Measurements from ENCODE around the gene TNFAIP8L3.
A peak's percentile ranks its signal among the peaks of the same experiment; 100 is the strongest.

Gene TNFAIP8L3

GRCh38 chr15:51114437-51115119 lies 19.9 kb upstream of the TNFAIP8L3 start:
- DNase-seq, result no peak

GRCh38 chr15:51112078-51112477 lies 17.4 kb upstream of the TNFAIP8L3 start:
- DNase-seq, result no peak

DNA sequence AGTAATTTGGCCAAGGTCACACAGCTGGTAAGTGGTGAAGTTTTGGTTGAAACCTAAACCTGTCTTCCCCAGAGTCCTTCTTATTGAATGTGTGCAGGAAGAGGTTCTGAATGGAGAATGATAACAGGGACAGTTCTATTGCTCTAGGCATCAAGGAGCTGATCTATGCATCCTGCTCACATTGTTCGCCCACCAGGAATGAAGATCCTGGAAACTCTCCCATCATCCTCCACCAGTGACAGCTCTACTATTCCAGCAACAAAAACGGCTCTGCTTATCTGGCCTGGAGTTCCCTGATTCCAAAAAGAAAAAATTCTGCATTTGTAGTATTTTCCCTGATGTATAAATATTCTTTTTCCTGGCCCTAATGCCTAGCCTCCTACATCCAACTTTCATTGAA lies 16.4 kb upstream of the TNFAIP8L3 start:
- no peak for DNase-seq

GRCh38 chr15:51110171-51110570 lies 15.5 kb upstream of the TNFAIP8L3 start:
- DNase-seq, result no peak

DNA sequence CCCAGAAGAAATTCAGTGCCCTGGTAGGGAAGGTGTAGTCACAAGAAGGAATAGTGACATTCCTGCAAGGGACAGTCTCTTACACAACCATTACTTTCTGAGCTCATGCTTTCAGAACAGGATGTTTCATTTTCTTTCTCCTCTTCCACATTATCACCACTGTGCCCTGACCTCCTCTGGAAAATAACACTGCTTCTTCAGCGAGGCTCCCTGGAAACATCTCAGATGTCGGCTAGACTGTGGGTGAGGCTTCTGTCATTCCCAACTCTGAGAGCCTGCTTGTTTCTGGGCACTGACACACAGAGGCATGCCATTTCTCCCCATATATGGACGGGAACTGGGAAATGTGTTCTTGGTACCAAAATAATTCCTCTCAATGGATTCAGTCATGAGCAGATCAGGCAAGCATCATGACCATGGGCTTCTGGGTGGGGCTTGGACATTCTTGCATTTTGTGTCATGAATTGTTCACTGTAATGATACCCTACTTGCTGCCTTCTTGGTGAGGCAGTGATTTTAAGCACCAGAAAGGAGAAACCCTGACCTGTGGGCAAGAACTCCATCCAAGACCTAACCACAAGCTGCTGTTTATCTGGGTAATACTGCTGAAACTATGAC lies 14.3 kb upstream of the TNFAIP8L3 start:
- DNase-seq, result no peak

GRCh38 chr15:51107612-51108011 lies 12.9 kb upstream of the TNFAIP8L3 start:
- DNase-seq, result no peak

- no peak for DNase-seq
Measured at GRCh38 chr15:51106481-51106880, 11.8 kb upstream of the TNFAIP8L3 start.

- DNase-seq, result no peak
Measured at GRCh38 chr15:51105430-51106016, 10.8 kb upstream of the TNFAIP8L3 start.

DNA sequence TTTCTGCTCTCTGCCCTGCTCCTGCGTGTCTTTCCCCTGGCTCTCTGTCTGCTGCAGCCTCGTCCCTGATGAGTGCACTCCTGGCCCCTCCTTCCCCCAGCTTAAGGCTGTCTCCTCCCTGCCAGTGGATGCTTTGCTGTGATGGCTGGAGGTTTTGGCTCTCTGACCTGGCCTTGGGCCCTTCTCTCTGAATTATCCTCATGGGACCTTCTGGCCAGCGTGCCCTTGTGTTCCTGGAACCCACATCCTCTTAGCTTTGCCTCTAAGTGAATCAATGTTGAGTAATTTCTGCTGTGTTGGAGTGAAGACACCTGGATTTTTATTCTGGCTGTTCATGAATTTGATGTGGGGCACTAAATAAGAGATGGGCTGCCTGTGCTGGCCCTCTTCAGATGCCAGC lies 9.8 kb upstream of the TNFAIP8L3 start:
- peak; percentile 12 for DNase-seq

DNA sequence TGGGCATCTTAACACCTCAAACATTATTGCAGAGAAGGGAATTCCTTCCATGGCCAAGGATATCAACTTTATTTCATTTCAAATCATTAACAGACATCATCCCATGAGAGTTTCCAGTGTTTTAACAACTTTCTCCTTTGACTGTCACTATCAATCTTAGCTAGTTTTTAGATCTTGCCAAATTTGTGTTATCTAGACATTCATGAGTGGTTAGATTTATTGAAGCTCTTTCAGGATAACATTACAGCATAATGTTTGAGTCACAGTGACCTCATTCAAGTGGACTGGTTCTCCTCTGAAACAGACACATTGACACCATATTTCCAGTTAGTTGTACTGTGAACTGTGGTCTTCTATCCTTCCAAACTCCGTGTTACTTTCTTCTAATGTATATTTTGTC lies 8.6 kb upstream of the TNFAIP8L3 start:
- DNase-seq, result no peak

GRCh38 chr15:51100785-51101489 lies 6.2 kb upstream of the TNFAIP8L3 start:
- no peak for DNase-seq

DNA sequence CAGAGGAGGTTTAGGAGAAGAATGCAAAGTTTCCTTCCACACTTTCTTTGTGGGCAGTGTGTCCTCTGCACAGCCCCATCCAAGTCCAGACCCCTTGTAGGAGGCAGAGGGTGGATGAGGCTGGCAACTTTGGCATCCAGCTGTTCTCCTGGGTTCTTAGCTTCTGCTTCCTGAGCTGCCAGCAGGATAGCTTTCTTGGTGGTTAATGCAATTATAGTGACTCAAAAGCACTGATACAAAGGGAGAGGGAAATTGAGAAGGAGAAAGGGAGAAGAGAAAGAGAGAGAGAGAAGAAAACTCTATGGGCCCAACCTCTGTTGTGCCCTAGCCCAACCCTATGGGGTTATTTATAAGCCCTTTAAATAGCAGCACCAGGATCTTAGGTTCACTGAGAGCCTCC lies 4.5 kb upstream of the TNFAIP8L3 start:
- DNase-seq, result peak; percentile 18

- DNase-seq, result no peak
Measured at GRCh38 chr15:51098331-51098619, 3.6 kb upstream of the TNFAIP8L3 start.

GRCh38 chr15:51097553-51098330 lies 3.0 kb upstream of the TNFAIP8L3 start:
- no peak for DNase-seq

DNA sequence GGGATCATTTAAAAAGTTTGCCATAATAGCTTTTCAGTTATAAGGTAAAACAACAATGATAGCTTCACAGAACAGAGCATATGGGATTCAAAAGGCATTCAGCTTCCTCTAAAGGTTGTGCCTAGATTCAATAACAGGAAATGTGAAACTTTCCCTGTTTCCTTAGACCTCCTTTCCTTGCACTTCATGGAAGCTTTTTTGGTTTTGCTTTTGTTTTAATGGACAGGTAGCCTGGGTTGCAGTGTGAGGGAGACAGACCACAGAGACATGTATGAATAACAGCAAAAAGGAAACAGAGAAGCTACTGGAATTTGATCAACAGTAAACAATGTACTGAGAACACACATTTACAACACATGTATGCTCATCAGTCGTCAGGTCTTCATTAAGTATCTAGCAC lies 2.3 kb upstream of the TNFAIP8L3 start:
- no peak for DNase-seq

- peak; percentile 3 for DNase-seq
Measured at GRCh38 chr15:51095681-51096331, 1.1 kb upstream of the TNFAIP8L3 start.

- DNase-seq, result peak; percentile 27
Measured at GRCh38 chr15:51093839-51094605, 684 bp downstream of the TNFAIP8L3 start.

DNA sequence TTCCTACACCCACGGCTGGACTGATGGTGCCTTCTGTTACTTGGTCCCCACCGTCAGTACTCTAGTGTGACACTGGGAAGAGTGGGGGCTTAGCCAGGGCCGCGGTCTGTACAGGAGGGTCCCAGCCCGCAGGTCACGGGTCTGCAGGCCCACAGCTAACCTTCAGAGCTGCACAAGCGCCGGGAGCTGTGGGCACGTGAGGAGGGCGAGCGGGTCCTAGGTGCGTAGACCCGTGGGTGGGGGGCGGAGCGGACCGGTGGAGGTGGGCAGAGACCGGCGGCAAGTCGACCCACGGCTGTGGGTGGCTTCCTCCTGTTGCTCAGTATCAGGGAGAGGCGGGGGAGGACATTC lies 1.2 kb downstream of the TNFAIP8L3 start:
- DNase-seq, result no peak

DNA sequence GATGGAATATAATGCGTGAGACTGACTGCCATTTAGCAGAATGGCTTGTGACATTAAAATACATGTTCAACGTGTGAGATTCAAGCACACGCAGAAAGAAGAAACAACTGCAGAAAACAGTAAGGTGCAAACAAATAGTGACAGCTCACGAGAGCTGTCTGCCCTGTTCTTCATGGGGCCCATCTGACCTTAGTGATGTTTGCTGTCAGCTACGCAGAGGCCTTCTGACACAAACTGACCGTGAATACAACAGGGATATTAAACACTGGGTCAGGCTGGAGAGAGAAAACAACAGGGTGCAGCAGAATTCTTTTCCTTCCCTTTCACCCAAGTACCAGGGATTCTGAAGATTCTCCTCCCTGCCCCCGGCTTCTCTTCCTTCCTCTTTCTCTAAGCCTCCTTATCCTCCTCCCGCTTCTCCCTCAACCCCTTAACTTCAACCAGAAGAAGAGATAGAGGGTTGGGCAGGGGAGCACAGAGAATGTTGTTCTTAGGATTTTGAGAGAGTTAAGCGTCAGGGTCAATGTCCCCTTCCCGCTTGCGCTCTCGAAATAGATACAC lies 2.1 kb downstream of the TNFAIP8L3 start:
- no peak for DNase-seq

DNA sequence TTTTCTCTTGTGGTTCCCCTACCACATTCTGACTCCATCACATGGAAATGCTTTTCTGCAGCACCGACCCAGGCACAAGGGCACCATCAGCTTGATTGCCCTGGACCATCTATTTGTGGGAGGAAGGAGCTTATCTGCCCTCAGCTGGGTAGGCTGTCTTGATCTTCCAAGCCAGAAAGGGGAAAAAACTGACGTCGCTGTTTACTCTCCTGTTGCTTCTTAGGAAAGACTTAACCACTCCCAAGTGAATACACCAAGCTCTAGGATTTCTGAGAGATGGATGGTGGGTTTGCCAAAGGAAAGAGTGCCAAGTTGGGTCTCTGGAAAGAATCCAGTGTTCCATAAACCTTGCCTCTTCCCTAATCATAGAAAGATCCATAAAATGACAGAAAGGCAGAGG lies 4.0 kb downstream of the TNFAIP8L3 start:
- DNase-seq, result no peak

GRCh38 chr15:51089699-51090453 lies 4.8 kb downstream of the TNFAIP8L3 start:
- DNase-seq, result no peak

Measured in NCI-H82 (cell line).